ENCODE data around the gene BRD9.
"Not testable (repeated sequence)": the region's sequence is repeated elsewhere in the genome, so short reads cannot be mapped to it uniquely, and the experiment has no call there.

The BRD9 gene

DNA sequence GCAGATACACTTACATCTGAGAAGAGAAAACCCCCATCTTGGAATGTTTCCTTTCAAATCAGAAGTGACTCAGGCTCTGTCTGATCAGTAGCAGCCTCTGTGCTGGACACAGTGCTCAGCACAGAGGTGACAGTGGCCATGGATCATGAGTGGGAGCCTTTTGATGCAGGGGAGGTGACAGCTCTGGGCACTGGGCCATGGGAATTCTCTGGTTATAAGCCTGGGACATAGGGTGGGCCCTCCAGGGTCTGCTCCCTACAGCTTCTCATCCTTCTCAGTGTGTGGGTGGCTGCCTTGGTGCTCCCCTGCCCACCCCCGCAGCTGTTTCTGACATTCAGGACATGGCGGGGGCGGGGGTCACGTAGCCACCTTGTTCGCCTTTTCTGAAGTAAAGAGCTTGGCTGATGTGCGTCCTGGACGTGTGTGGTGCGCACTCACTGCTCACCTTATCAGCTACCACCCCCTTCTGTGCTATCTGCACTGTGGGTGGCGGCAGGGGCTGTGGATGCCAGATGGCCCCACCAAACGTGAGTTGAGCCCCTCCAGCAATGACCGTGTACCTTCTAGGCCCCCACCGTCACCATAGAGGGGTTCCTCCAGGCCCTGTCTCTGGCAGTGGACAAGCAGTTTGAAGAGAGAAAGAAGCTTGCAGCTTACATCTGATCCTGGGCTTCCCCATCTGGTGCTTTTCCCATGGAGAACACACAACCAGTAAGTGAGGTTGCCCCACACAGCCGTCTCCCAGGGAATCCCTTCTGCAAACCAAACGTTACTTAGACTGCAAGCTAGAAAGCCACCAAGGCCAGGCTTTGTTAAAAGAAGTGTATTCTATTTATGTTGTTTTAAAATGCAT lies 24.1 kb upstream of the BRD9 start:
- Histone ChIP-seq H3K27me3 (replicated peaks) (no peaks in the 10 kb centered on the region), H3K36me3 (replicated peaks) (peaks cover 7% of the 10 kb centered on the region), H3K4me3 (ENCODE audit: low read depth, low read length) (no peak overlapping the region), H3K27ac (no peak overlapping the region)
- TF ChIP-seq, protein P1, sequence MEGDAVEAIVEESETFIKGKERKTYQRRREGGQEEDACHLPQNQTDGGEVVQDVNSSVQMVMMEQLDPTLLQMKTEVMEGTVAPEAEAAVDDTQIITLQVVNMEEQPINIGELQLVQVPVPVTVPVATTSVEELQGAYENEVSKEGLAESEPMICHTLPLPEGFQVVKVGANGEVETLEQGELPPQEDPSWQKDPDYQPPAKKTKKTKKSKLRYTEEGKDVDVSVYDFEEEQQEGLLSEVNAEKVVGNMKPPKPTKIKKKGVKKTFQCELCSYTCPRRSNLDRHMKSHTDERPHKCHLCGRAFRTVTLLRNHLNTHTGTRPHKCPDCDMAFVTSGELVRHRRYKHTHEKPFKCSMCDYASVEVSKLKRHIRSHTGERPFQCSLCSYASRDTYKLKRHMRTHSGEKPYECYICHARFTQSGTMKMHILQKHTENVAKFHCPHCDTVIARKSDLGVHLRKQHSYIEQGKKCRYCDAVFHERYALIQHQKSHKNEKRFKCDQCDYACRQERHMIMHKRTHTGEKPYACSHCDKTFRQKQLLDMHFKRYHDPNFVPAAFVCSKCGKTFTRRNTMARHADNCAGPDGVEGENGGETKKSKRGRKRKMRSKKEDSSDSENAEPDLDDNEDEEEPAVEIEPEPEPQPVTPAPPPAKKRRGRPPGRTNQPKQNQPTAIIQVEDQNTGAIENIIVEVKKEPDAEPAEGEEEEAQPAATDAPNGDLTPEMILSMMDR (IDR thresholded peaks at IDR 0.05; ENCODE audit: low read depth, low read length, missing control alignments), result no peak
- in situ Hi-C loops (cut with HindIII; ENCODE audit: low pct_ligation_motif_present, low sequenced_read_pairs), result no loop called here
- no peak for DNase-seq

DNA sequence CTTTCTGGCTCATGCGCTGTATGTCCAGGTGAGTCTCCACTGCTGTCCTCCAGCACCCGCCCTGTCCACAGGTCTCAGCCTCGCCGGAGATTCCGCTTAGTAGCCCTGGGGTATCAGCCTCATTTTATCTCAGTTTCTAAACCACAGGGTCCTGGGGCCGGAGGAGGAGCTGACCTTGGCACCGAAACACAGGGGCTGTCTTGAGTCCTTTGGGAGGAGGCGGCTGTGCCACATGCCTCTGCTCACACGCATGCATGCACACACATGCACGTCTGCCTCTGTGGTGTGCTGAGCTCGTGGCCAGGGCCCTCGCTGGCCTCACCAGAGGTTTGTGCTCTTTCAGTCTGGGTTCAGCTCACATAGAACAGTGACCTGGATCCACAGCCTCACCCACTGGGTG lies 23.3 kb upstream of the BRD9 start:
- Histone ChIP-seq H3K27me3 (replicated peaks) (no peaks in the 10 kb centered on the region), H3K36me3 (replicated peaks) (peaks cover 7% of the 10 kb centered on the region), H3K4me3 (ENCODE audit: low read depth, low read length) (no peak overlapping the region), H3K27ac (no peak overlapping the region)
- TF ChIP-seq, protein P1 (IDR thresholded peaks at IDR 0.05; ENCODE audit: low read depth, low read length, missing control alignments), result no peak
- in situ Hi-C loops (cut with HindIII; ENCODE audit: low pct_ligation_motif_present, low sequenced_read_pairs), result no loop called here
- no peak for DNase-seq

DNA sequence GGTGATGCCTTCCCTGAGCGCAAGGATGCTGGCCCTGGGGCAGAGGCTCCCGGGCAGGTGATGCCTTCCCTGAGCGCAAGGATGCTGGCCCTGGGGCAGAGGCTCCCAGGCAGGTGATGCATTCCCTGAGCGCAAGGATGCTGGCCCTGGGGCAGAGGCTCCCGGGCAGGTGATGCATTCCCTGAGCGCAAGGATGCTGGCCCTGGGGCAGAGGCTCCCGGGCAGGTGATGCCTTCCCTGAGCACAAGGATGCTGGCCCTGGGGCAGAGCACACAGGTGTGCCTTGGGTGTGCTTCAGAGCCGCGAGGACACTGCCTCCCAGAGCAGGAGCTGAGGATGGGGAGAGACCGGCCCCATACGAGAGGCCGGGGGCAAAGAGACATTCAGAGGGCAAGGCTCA lies 22.7 kb upstream of the BRD9 start:
- H3K27me3 ChIP-seq (replicated peaks); in situ Hi-C loops (cut with HindIII; ENCODE audit: low pct_ligation_motif_present, low sequenced_read_pairs); H3K4me3 ChIP-seq (ENCODE audit: low read depth, low read length); DNase-seq; H3K36me3 ChIP-seq (replicated peaks); H3K27ac ChIP-seq: not testable (repeated sequence)

DNA sequence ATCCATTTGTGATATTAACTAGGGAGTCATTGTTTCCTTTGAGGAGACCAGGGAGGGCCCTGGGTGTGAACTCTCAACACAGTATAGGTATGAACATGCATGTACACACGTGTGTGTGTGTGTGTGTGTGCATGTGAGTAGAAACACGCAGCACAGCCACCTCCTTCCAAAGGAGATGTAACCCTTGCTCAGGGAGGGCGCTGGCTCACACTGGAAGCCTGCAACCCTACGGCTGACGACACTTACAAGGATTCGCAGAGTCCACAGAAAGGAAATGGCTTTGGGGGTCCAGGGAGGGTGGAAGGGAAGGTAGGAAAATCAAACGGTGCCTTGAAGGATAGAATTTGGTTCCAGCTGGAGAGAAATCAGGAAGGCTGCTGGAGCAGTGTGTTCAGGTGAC lies 22.0 kb upstream of the BRD9 start:
- Histone ChIP-seq H3K36me3 (replicated peaks) (peaks cover 7% of the 10 kb centered on the region), H3K27me3 (replicated peaks) (no peaks in the 10 kb centered on the region), H3K27ac (no peak overlapping the region), H3K4me3 (ENCODE audit: low read depth, low read length) (no peak overlapping the region)
- TF ChIP-seq, protein P1 (IDR thresholded peaks at IDR 0.05; ENCODE audit: low read depth, low read length, missing control alignments), result no peak
- DNase-seq, result no peak
- in situ Hi-C loops (cut with HindIII; ENCODE audit: low pct_ligation_motif_present, low sequenced_read_pairs), result no loop called here

DNA sequence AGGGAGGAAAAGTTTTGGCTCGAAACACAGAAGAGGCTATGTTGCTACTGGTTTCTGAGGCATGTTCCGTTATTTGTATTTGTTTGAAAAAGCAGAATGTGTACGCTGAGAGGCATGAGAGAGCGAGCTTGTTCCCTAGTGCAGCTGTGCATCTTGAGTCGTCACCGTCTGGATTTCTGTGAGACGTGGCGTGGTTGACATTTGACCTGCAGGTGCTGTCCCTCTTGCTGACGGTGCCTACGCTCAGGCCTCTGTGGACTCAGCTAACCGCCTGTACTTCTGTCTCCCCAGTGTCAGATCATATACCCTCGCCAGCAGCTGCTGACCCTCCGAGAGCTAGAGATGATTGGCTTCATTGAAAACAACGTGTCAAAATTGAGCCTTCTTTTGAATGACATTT lies 21.6 kb upstream of the BRD9 start:
- peaks cover 7% of the 10 kb centered on the region for H3K36me3 ChIP-seq (replicated peaks)
- H3K4me3 ChIP-seq (ENCODE audit: low read depth, low read length), result no peak overlapping the region
- in situ Hi-C loops (cut with HindIII; ENCODE audit: low pct_ligation_motif_present, low sequenced_read_pairs), result no loop called here
- TF ChIP-seq, protein P1 (IDR thresholded peaks at IDR 0.05; ENCODE audit: low read depth, low read length, missing control alignments), result no peak
- no peak overlapping the region for H3K27ac ChIP-seq
- no peaks in the 10 kb centered on the region for H3K27me3 ChIP-seq (replicated peaks)
- DNase-seq, result no peak

DNA sequence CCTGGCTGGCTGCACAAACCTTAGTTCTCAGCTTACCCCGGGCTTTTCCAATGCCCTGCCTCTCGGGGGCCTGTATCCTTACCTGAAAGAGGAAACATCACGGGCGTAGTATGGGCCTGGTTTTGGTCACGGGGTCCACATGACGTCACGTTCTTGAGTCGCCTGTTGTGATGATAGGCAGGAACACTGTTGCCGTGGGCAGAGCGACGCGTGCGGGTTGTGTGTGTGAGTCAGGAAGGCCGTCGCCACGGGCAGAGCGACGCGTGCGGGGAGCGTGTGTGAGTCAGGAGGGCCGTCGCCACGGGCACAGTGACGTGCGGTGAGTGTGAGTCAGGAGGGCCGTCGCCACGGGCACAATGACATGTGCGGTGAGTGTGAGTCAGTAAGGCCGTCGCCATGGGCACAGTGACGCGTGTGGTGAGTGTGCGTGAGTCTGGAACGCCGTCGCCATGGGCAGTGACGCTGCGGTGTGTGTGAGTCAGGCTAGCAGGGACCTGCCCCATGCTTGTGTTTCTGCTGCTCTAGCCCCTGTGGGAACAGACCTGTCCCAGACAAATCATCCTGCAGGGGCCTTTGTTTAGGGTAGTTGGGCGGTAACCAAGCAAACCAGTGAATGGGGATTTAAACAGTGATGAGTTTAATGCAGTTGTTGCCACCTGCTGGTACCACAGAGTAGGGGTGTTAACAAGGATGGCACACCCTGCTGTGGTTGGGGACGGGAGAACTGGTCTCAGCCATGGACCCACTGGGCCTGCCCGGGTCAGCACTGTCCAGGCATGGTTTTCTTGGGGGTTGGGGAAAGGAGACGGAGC lies 19.9 kb upstream of the BRD9 start:
- Histone ChIP-seq H3K27me3 (replicated peaks) (no peaks in the 10 kb centered on the region), H3K27ac (peak overlapping the region; percentile 86), H3K4me3 (ENCODE audit: low read depth, low read length) (peak overlapping the region; percentile 17), H3K36me3 (replicated peaks) (peaks cover 9% of the 10 kb centered on the region)
- in situ Hi-C loops (cut with HindIII; ENCODE audit: low pct_ligation_motif_present, low sequenced_read_pairs), result no loop called here
- TF ChIP-seq, protein P1 (IDR thresholded peaks at IDR 0.05; ENCODE audit: low read depth, low read length, missing control alignments), result peak; percentile 63
- peak; percentile 100 for DNase-seq
